Measurements from ENCODE around the gene ETV6. TPM values are rescaled to one million over a fixed set of nuclear protein-coding genes. Genes with fewer than 3 reads are reported as not detected.

The ETV6 gene
- total RNA-seq, 1 donor from 2014 or later: 23.4 TPM

DNA sequence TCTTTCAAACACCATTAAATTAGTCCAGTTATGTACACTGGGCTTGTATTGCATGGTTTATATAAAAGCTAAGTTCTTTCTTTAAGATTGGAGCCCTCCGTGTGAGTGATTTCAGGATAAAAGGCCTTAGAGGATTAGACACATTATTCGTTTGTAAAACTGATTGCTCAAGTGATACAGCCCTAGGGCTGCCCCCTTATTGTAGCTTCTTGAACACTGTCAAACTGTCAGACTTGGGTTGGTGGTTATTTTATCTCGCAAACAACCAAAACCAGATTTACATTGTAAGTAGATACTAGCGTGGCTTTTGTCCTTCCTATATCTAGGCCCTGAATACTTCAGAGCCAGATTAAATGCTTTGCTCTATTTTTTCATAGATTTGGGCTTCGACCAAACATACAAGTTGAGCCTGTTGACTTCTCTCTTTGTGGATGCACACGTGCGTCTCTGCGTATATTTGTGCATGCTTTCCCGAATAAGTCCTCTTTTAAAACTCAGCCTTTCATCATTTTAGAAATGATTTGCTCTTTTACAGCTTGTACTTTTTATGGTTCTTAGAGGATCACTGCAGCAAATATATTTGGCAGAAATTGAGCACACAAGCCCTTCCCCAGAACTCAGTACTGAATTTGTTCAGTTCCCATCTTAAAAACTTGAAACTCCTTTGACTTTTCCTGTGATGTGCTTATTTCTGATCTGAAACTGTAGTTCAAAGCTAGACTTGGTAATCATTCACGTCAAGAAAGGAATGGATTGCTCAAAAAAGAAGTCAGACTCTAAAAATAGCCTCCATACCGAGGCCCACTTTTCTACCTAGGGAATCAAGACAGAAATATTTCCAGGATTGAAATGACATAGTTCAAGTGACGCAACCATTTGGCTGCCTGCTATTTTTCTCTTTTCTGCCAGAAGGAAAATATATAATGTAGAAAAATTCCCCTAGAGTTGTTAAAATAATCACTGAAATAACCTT, 129.5 kb downstream of the ETV6 start:
- no peak for ATAC-seq

DNA sequence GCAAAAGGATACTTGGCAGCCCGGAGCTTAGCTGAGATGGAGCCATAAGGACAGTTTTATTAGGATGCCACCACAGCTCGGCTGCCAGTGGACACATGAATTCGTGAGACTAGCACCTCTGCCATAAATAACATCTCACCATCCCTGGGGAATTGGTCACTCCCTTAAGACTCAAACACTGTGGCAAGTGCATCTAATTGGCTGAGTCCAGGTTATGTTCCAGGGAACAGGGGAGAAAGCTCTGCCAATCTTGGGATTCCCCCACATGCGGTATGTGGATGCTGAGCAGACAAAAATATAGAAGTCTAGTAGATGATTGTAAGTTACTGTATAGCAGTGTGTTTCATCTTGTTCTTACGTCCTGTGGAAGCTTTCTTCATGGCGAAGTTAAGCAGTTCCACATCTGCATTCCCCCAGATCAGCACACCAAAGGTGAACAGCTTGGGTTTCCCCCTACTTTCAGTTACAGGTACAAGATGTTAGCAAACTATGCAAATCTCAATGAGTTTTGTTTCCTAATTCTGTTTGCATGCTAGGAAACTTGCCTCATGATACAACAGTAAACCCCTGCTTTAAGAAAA, 131.1 kb downstream of the ETV6 start:
- no peak for ATAC-seq

GRCh38 chr12:11782914-11783420, 133.5 kb downstream of the ETV6 start:
- ATAC-seq: no peak

DNA sequence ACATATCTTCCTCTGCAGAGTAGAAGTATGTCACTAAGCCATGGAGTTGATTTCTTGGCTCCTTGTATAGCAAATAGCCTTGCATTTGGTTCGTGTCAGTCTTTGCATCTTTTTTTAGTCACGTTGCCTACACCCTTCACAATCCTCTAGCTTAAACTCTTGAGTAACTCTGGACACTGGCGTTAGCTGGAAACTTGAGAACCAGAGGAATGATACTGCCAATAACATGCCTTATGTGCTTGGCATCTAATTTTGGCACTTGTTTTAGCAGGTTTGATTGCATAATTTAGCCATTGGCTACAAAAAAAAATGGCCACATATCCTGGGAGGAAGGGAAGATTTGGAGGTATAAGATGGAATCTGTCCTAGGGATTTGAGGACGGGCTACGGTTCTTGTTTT, 136.2 kb downstream of the ETV6 start:
- ATAC-seq: peak; percentile 48

DNA sequence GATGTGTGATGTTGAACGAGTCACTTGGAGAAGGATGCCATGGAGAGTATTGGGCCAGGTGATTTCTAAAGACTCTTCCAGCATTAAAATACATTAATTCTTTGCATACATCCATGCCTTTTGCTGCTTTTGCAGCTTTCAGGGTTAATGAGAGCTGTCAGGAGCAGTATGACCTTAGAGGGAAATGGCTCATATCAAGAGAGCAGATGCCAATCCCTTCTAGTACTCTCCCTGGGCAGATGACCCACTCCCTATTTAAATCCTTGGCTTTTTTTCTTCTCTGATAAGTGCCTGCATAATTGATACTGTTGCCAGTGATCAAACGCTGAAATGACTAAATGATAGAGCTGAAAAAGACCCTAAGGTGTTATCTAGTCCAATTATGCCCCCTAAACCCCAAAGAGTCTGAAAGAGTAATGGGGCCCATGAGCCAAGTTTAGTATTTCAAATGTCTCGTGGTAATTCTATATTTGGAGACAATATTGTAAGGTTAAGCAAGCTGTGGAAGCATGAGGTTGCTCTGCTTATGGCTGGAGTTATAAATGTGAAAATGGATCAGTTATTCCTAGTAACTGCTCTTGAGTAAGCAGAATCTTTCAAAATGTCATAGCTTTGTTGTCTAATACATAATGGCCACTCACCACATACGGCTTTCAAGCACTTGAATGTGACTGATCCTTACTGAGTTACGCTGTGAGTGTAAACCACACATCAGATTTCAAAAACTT, 137.3 kb downstream of the ETV6 start:
- ATAC-seq: no peak

GRCh38 chr12:11787437-11787836, 138.0 kb downstream of the ETV6 start:
- no peak for ATAC-seq

DNA sequence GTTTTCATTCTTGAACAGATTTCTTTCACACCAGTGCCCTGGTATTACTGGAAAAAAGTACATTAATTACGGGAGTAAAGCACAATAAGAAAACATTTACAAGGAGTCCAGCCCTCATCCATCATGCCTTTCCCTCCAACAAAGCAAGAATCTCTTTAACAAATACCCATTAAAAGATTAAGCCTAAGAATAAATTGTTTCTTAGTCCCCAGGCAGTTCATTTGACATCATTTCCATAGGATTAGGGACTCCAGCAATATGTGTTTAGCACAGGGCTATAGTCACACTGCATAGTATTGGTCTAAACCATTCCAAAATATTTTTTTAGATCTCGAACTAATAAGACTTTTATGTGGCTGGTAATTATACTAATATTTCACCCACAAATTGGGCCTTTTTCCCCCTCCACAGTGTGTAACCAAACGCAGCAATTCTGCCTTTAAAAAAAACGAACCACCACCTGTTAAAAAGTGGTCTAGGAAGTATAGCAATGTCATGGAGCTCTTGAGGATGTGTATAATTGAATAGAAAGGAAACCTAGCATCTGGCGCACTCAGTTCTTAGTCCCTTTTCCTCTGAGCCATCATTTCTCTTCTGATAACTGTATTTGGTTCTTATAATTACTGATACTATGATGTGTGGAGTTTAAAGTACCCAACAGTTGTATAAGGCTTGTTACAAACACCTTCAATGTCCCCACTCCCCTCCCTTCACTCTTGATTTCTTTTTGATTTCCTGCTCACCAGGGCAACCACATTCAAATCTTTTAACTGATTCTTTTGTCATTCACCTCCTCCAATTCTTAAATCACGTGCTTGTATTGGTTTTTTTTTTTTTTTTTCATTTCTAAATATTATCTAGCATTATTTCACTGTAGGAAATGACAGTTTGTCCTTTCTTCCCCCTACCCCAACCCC, 138.7 kb downstream of the ETV6 start:
- ATAC-seq: no peak

GRCh38 chr12:11793921-11794710, 144.6 kb downstream of the ETV6 start:
- ATAC-seq: no peak

- ATAC-seq: no peak
Measured at GRCh38 chr12:11794751-11795150, 145.3 kb downstream of the ETV6 start.

DNA sequence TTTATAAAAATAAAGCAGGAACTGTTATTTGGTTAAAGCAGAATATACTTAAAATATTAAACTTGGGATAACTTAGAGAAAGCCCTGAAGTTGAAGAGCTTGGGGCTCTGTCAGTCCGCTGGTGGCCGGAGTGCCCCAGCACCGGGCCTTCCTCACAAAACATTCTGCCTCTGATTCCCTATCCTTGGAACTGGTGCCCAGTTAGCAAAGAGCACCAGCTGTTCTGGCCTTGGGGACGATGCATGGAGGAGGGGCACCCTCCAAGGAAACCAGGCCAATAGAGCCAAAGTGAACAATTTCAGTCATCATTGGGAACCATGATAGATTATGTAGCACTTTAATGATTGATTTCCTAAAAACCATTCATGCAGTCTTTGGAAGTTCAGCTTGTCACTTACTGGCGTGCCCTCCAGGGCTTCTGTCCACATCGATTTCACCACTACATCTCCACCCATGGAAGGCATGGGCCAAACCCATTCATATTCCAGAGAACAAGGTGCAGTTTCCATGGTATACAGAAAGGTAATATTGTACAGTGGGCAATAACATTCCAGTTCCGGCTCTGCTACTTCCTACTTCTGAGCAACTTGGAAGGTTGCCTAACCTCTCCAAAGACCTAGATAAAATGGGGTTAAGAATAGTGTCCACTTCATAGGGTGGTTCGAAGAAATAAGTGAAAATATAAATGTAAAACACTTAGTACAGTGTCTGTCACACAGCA, 145.9 kb downstream of the ETV6 start:
- no peak for ATAC-seq

DNA sequence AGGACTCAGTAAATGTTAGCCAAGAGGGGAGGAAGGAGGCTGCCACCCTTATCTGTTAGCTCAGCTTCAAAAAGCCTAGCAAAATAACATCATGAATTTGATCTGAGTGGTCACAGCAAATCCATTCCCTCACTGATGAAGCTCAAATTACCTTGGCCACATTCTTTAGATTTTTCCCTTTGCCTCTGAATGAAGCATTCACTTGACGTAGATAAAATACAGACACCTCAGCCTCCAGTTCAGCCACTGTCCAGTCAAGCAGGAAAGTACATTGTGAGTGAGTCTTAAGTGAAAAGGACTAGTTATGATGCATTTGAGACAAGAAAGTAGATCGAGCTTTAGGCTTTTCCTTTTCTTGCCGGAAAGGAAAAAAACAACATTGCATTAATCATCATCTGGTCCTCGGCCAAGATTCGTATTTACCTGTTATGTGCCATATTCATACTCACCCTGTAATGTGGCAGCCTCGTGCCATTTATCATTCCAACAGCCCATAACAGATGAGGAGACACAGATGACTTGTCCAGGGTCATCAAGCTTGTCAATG, 146.5 kb downstream of the ETV6 start:
- ATAC-seq: peak; percentile 63

- ATAC-seq: no peak
Measured at GRCh38 chr12:11797317-11797913, 147.9 kb downstream of the ETV6 start.

- ATAC-seq: no peak
Measured at GRCh38 chr12:11798006-11798708, 148.7 kb downstream of the ETV6 start.

DNA sequence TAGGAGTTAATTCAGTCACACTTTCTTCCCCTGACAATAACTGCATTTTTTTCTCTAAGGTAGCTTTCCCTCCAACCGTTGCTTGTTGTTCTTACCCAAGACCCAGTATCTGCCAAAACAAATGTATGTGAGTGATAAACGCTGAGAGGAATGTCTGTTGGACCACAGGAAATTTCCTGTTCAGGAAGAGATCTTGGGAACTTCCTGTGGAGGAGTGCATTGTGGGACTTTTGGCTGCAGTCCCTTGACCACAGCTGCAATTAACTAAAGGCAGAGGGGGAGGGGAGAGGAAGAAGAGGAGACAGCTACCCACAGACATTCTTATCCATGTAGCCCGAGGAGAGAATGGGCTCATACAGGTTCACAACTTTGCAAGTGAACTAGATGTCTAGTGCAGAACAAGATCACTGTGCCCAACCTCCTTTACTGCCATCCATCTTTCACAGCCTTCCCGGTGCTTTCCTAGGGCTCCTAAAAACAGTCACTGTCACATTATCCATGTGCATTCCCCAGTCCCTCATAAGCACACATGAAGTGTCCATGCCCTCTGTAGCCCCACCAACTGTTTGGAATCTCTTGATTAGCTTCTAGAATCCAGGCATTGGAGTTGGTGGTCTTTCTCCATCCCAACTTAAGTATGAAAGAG, 149.5 kb downstream of the ETV6 start:
- no peak for ATAC-seq

- no peak for ATAC-seq
Measured at GRCh38 chr12:11799502-11799873, 150.0 kb downstream of the ETV6 start.

DNA sequence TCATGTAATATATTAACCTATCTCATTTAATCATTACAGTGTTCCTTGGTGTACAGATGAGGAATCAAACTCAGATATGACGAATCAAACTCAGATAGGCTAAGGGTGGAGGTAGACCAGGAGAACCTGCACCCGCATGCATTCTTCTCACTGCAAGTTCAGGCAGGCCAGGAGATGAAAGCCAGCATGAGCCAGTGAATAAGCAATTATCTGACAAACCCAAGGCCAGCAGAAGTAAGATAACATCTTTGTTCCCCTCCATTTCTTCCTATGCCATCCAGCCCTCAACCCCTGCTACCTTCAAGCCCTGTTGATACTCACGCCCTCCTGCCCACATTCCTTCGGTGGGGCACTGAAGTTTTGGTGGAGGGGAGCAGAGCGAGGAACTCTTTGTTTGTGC, 152.2 kb downstream of the ETV6 start:
- ATAC-seq: peak; percentile 83

- no peak for ATAC-seq
Measured at GRCh38 chr12:11804130-11804529, 154.7 kb downstream of the ETV6 start.

- no peak for ATAC-seq
Measured at GRCh38 chr12:11805043-11805442, 155.6 kb downstream of the ETV6 start.

- no peak for ATAC-seq
Measured at GRCh38 chr12:11805680-11806079, 156.2 kb downstream of the ETV6 start.
